ENCODE measurements around the gene PLCH2. TPM values are rescaled to one million over a fixed set of nuclear protein-coding genes. Genes with fewer than 3 reads are reported as not detected.

Gene PLCH2
- total and polyA plus RNA-seq, 2 of the 13 experiments (the other 11 are each of a cell fraction or from before 2014, with no cell fraction given) = 0.15 to 0.67 TPM

DNA sequence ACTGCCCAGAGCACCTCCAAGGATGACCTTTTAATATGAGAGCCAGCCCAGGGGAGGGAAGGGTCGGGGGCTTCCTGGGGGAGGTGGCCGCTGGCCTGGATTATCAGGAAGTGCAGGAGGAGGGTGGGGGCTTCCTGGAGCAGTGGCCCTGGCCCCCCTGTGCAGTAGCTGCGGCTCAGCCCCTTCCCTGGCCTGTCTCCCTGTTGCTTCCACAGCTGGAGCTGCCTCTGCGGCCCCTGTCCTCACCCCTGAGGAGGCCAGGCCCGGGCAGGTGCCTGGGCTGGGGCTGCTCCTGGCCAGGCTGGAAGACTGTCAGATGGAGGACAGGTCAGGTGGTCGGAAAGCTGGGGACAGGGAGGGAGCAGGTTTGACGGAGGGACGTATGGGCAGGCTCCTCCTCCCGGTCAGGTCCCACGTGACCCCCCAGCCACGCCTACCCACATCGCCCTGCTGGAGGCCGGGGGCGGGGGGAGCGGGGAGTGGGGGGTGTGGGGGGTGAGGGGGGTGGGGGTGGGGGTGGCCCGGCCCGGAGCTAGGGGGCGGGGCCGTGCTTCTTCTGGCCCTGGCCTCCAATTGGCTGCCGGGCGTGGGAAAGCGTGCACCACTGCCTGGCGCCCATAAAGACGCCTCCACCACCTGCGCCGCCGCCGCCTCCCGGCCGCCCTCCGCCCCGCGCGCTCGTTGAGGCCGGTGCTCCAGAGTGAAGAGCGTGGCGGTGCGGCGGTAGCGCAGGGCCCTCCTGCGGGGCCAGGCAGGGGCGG, 69.8 kb downstream of the PLCH2 start (continued):
- peak; percentile 69; the same call in 1 of the 2 replicates for TF ChIP-seq TBP (CRISPR knock-in tag; IDR thresholded peaks at IDR 0.05)
- TF ChIP-seq JDP2 (CRISPR knock-in tag; IDR thresholded peaks at IDR 0.05; ENCODE audit: borderline replicate concordance) = no peak
- TF ChIP-seq TBL1XR1 (IDR thresholded peaks at IDR 0.05; ENCODE audit: borderline replicate concordance, low read length, partially characterized antibody) = no peak
- TF ChIP-seq ELF3 (CRISPR knock-in tag; IDR thresholded peaks at IDR 0.05) = 0 out of 2 replicates have a peak, but pooled peaks have one; percentile 22
- TF ChIP-seq POLR2G (IDR thresholded peaks at IDR 0.05; ENCODE audit: low read depth, low read length) = peak; percentile 78
- TF ChIP-seq EHMT2 (IDR thresholded peaks at IDR 0.05; ENCODE audit: borderline replicate concordance, low read depth, low read length) = no peak
- no peak for TF ChIP-seq SMYD3 (CRISPR knock-in tag; IDR thresholded peaks at IDR 0.05)
- TF ChIP-seq ZNF33B (CRISPR knock-in tag; IDR thresholded peaks at IDR 0.05) = no peak
- 0 out of 2 replicates have a peak, but pooled peaks have one; percentile 30 for TF ChIP-seq MIXL1 (CRISPR knock-in tag; IDR thresholded peaks at IDR 0.05)
- TF ChIP-seq NFRKB (IDR thresholded peaks at IDR 0.05) = no peak
- no peak for TF ChIP-seq ZSCAN12 (CRISPR knock-in tag; IDR thresholded peaks at IDR 0.05)
- TF ChIP-seq ZNF354B (CRISPR knock-in tag; IDR thresholded peaks at IDR 0.05) = no peak
- TF ChIP-seq RBM39 (IDR thresholded peaks at IDR 0.05; ENCODE audit: low read depth, low read length, poor library complexity, severe bottlenecking) = no peak
- no peak for TF ChIP-seq BRD4 (CRISPR knock-in tag; IDR thresholded peaks at IDR 0.05)
- TF ChIP-seq, protein P1, sequence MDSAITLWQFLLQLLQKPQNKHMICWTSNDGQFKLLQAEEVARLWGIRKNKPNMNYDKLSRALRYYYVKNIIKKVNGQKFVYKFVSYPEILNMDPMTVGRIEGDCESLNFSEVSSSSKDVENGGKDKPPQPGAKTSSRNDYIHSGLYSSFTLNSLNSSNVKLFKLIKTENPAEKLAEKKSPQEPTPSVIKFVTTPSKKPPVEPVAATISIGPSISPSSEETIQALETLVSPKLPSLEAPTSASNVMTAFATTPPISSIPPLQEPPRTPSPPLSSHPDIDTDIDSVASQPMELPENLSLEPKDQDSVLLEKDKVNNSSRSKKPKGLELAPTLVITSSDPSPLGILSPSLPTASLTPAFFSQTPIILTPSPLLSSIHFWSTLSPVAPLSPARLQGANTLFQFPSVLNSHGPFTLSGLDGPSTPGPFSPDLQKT (CRISPR knock-in tag; IDR thresholded peaks at IDR 0.05; ENCODE audit: borderline replicate concordance) = no peak
- TF ChIP-seq, protein P2, sequence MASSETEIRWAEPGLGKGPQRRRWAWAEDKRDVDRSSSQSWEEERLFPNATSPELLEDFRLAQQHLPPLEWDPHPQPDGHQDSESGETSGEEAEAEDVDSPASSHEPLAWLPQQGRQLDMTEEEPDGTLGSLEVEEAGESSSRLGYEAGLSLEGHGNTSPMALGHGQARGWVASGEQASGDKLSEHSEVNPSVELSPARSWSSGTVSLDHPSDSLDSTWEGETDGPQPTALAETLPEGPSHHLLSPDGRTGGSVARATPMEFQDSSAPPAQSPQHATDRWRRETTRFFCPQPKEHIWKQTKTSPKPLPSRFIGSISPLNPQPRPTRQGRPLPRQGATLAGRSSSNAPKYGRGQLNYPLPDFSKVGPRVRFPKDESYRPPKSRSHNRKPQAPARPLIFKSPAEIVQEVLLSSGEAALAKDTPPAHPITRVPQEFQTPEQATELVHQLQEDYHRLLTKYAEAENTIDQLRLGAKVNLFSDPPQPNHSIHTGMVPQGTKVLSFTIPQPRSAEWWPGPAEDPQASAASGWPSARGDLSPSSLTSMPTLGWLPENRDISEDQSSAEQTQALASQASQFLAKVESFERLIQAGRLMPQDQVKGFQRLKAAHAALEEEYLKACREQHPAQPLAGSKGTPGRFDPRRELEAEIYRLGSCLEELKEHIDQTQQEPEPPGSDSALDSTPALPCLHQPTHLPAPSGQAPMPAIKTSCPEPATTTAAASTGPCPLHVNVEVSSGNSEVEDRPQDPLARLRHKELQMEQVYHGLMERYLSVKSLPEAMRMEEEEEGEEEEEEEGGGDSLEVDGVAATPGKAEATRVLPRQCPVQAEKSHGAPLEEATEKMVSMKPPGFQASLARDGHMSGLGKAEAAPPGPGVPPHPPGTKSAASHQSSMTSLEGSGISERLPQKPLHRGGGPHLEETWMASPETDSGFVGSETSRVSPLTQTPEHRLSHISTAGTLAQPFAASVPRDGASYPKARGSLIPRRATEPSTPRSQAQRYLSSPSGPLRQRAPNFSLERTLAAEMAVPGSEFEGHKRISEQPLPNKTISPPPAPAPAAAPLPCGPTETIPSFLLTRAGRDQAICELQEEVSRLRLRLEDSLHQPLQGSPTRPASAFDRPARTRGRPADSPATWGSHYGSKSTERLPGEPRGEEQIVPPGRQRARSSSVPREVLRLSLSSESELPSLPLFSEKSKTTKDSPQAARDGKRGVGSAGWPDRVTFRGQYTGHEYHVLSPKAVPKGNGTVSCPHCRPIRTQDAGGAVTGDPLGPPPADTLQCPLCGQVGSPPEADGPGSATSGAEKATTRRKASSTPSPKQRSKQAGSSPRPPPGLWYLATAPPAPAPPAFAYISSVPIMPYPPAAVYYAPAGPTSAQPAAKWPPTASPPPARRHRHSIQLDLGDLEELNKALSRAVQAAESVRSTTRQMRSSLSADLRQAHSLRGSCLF (CRISPR knock-in tag; IDR thresholded peaks at IDR 0.05; ENCODE audit: borderline replicate concordance) = no peak
- TF ChIP-seq, protein P3, sequence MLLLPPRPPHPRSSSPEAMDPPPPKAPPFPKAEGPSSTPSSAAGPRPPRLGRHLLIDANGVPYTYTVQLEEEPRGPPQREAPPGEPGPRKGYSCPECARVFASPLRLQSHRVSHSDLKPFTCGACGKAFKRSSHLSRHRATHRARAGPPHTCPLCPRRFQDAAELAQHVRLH (CRISPR knock-in tag; IDR thresholded peaks at IDR 0.05; ENCODE audit: borderline replicate concordance, low read depth) = peak; percentile 66; the same call in 1 of the 2 replicates
- peak; percentile 85 for TF ChIP-seq ZNF747 (CRISPR knock-in tag; IDR thresholded peaks at IDR 0.05; ENCODE audit: borderline replicate concordance)
- TF ChIP-seq MXD4 (CRISPR knock-in tag; IDR thresholded peaks at IDR 0.05) = 0 out of 2 replicates have a peak, but pooled peaks have one; percentile 27
- no peak for TF ChIP-seq MBD4 (IDR thresholded peaks at IDR 0.05; ENCODE audit: borderline replicate concordance, low read length)
- no peak for TF ChIP-seq ZNF891 (CRISPR knock-in tag; IDR thresholded peaks at IDR 0.05)
- TF ChIP-seq, protein P4, sequence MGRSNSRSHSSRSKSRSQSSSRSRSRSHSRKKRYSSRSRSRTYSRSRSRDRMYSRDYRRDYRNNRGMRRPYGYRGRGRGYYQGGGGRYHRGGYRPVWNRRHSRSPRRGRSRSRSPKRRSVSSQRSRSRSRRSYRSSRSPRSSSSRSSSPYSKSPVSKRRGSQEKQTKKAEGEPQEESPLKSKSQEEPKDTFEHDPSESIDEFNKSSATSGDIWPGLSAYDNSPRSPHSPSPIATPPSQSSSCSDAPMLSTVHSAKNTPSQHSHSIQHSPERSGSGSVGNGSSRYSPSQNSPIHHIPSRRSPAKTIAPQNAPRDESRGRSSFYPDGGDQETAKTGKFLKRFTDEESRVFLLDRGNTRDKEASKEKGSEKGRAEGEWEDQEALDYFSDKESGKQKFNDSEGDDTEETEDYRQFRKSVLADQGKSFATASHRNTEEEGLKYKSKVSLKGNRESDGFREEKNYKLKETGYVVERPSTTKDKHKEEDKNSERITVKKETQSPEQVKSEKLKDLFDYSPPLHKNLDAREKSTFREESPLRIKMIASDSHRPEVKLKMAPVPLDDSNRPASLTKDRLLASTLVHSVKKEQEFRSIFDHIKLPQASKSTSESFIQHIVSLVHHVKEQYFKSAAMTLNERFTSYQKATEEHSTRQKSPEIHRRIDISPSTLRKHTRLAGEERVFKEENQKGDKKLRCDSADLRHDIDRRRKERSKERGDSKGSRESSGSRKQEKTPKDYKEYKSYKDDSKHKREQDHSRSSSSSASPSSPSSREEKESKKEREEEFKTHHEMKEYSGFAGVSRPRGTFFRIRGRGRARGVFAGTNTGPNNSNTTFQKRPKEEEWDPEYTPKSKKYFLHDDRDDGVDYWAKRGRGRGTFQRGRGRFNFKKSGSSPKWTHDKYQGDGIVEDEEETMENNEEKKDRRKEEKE (IDR thresholded peaks at IDR 0.05) = no peak

Measured in HepG2 (cell line).